ENCODE measurements around the gene CREM.

The CREM gene

GRCh38 chr10:35195361-35196306, 69.0 kb downstream of the CREM start:
- Mint-ChIP-seq H3K36me3 (peaks cover 57% of the 10 kb centered on the region), H3K4me1 (peaks cover 40% of the 10 kb centered on the region), H3K9me3 (no peaks in the 10 kb centered on the region), H3K27ac (peak overlapping the region; percentile 96), H3K4me3 (peak overlapping the region; percentile 72)
- DNase-seq (ENCODE audit: low spot score in 2 of 2) (peak; percentile 53 to 84), ATAC-seq (peak; percentile 93)

GRCh38 chr10:35200487-35200886, 73.8 kb downstream of the CREM start:
- Mint-ChIP-seq H3K36me3 (peaks cover 94% of the 10 kb centered on the region), H3K4me3 (peak overlapping the region; percentile 15), H3K9me3 (no peaks in the 10 kb centered on the region), H3K4me1 (peaks cover 27% of the 10 kb centered on the region), H3K27ac (peak overlapping the region; percentile 15)
- no peak for DNase-seq (ENCODE audit: low spot score in 2 of 2)
- ATAC-seq = no peak

GRCh38 chr10:35201234-35201633, 74.6 kb downstream of the CREM start:
- H3K4me1 Mint-ChIP-seq = peaks cover 21% of the 10 kb centered on the region
- no peak for ATAC-seq
- peaks cover 94% of the 10 kb centered on the region for H3K36me3 Mint-ChIP-seq
- peak overlapping the region; percentile 29 for H3K4me3 Mint-ChIP-seq
- no peak for DNase-seq (ENCODE audit: low spot score in 2 of 2)
- H3K27ac Mint-ChIP-seq = peak overlapping the region; percentile 29
- no peaks in the 10 kb centered on the region for H3K9me3 Mint-ChIP-seq

GRCh38 chr10:35202050-35202449, 75.4 kb downstream of the CREM start:
- Mint-ChIP-seq H3K9me3 (no peaks in the 10 kb centered on the region), H3K4me3 (no peak overlapping the region), H3K4me1 (peaks cover 21% of the 10 kb centered on the region), H3K27ac (peak overlapping the region; percentile 29), H3K36me3 (peaks cover 95% of the 10 kb centered on the region)
- ATAC-seq (no peak), DNase-seq (ENCODE audit: low spot score in 2 of 2) (no peak)

- peaks cover 28% of the 10 kb centered on the region for H3K4me1 Mint-ChIP-seq
- ATAC-seq = no peak
- DNase-seq (ENCODE audit: low spot score in 2 of 2) = no peak
- no peak overlapping the region for H3K27ac Mint-ChIP-seq
- H3K9me3 Mint-ChIP-seq = no peaks in the 10 kb centered on the region
- H3K4me3 Mint-ChIP-seq = no peak overlapping the region
- peaks cover 96% of the 10 kb centered on the region for H3K36me3 Mint-ChIP-seq
Measured at GRCh38 chr10:35203745-35204144, 77.1 kb downstream of the CREM start.

- Mint-ChIP-seq H3K9me3 (no peaks in the 10 kb centered on the region), H3K4me3 (no peak overlapping the region), H3K36me3 (peaks cover 96% of the 10 kb centered on the region), H3K4me1 (peaks cover 36% of the 10 kb centered on the region), H3K27ac (no peak overlapping the region)
- ATAC-seq (no peak), DNase-seq (ENCODE audit: low spot score in 2 of 2) (no peak)
Measured at GRCh38 chr10:35204650-35205319, 78.1 kb downstream of the CREM start.

- ATAC-seq (no peak), DNase-seq (ENCODE audit: low spot score in 2 of 2) (no peak)
- no peaks in the 10 kb centered on the region for H3K9me3 Mint-ChIP-seq
- H3K36me3 Mint-ChIP-seq = peaks cover 100% of the 10 kb centered on the region
- no peak overlapping the region for H3K27ac Mint-ChIP-seq
- no peak overlapping the region for H3K4me3 Mint-ChIP-seq
- H3K4me1 Mint-ChIP-seq = peaks cover 31% of the 10 kb centered on the region
Measured at GRCh38 chr10:35206274-35206673, 79.6 kb downstream of the CREM start.

GRCh38 chr10:35208536-35208935, 81.9 kb downstream of the CREM start:
- Mint-ChIP-seq H3K36me3 (peaks cover 100% of the 10 kb centered on the region), H3K4me3 (peak overlapping the region; percentile 48), H3K4me1 (peaks cover 24% of the 10 kb centered on the region), H3K9me3 (no peaks in the 10 kb centered on the region), H3K27ac (peak overlapping the region; percentile 70)
- ATAC-seq = peak; percentile 98
- DNase-seq (ENCODE audit: low spot score in 2 of 2) = peak in 1 of 2 donors; percentile 68

GRCh38 chr10:35208949-35209613, 82.4 kb downstream of the CREM start:
- Mint-ChIP-seq H3K4me1 (peaks cover 27% of the 10 kb centered on the region), H3K36me3 (peaks cover 100% of the 10 kb centered on the region), H3K27ac (peak overlapping the region; percentile 70), H3K4me3 (peak overlapping the region; percentile 48), H3K9me3 (no peaks in the 10 kb centered on the region)
- ATAC-seq (peak; percentile 7), DNase-seq (ENCODE audit: low spot score in 2 of 2) (no peak)

GRCh38 chr10:35210961-35211360, 84.3 kb downstream of the CREM start:
- ATAC-seq (no peak), DNase-seq (ENCODE audit: low spot score in 2 of 2) (no peak)
- peak overlapping the region; percentile 26 for H3K27ac Mint-ChIP-seq
- peaks cover 27% of the 10 kb centered on the region for H3K4me1 Mint-ChIP-seq
- H3K9me3 Mint-ChIP-seq = no peaks in the 10 kb centered on the region
- H3K36me3 Mint-ChIP-seq = peaks cover 87% of the 10 kb centered on the region
- H3K4me3 Mint-ChIP-seq = no peak overlapping the region

GRCh38 chr10:35211390-35211789, 84.7 kb downstream of the CREM start:
- ATAC-seq (no peak), DNase-seq (ENCODE audit: low spot score in 2 of 2) (no peak)
- no peaks in the 10 kb centered on the region for H3K9me3 Mint-ChIP-seq
- peaks cover 31% of the 10 kb centered on the region for H3K4me1 Mint-ChIP-seq
- no peak overlapping the region for H3K27ac Mint-ChIP-seq
- H3K4me3 Mint-ChIP-seq = no peak overlapping the region
- H3K36me3 Mint-ChIP-seq = peaks cover 83% of the 10 kb centered on the region

- Mint-ChIP-seq H3K9me3 (no peaks in the 10 kb centered on the region), H3K4me3 (no peak overlapping the region), H3K36me3 (peaks cover 68% of the 10 kb centered on the region), H3K4me1 (peaks cover 40% of the 10 kb centered on the region), H3K27ac (no peak overlapping the region)
- ATAC-seq = no peak
- DNase-seq (ENCODE audit: low spot score in 2 of 2) = no peak
Measured at GRCh38 chr10:35212856-35213255, 86.2 kb downstream of the CREM start.

GRCh38 chr10:35213699-35214098, 87.1 kb downstream of the CREM start:
- Mint-ChIP-seq H3K4me3 (no peak overlapping the region), H3K4me1 (peaks cover 42% of the 10 kb centered on the region), H3K36me3 (peaks cover 68% of the 10 kb centered on the region), H3K9me3 (no peaks in the 10 kb centered on the region), H3K27ac (peak overlapping the region; percentile 20)
- no peak for DNase-seq (ENCODE audit: low spot score in 2 of 2)
- no peak for ATAC-seq

GRCh38 chr10:35214607-35215020, 88.0 kb downstream of the CREM start:
- ATAC-seq (no peak), DNase-seq (ENCODE audit: low spot score in 2 of 2) (no peak)
- Mint-ChIP-seq H3K27ac (peak overlapping the region; percentile 20), H3K36me3 (peaks cover 64% of the 10 kb centered on the region), H3K4me1 (peaks cover 42% of the 10 kb centered on the region), H3K9me3 (no peaks in the 10 kb centered on the region), H3K4me3 (no peak overlapping the region)

- Mint-ChIP-seq H3K9me3 (no peaks in the 10 kb centered on the region), H3K4me3 (no peak overlapping the region), H3K27ac (no peak overlapping the region), H3K36me3 (peaks cover 59% of the 10 kb centered on the region), H3K4me1 (peaks cover 45% of the 10 kb centered on the region)
- ATAC-seq (no peak), DNase-seq (ENCODE audit: low spot score in 2 of 2) (no peak)
Measured at GRCh38 chr10:35215107-35215506, 88.5 kb downstream of the CREM start.

Data from stimulated activated effector memory CD8-positive, alpha-beta T cell treated with anti-CD3 and anti-CD28 coated beads, Interleukin-12 subunit alpha, Interleukin-12 subunit beta, amount 100 ng/mL, for 72 hours (primary cell).